Measurements from ENCODE around the gene CPNE5. TPM values are rescaled to one million over a fixed set of nuclear protein-coding genes. Genes with fewer than 3 reads are reported as not detected.

The CPNE5 gene
- polyA plus RNA-seq, 2 of the 4 experiments (the other 2 are of a cell fraction): 0.03 to 0.13 TPM

GRCh38 chr6:36836111-36837021 lies 2.9 kb downstream of the CPNE5 start (continued):
- TF ChIP-seq REST (IDR thresholded peaks at IDR 0.05) (no peak), CEBPB (IDR thresholded peaks at IDR 0.05) (no peak), ZC3H11A (IDR thresholded peaks at IDR 0.05) (no peak), HES2 (IDR thresholded peaks at IDR 0.05) (no peak), ESRRA (IDR thresholded peaks at IDR 0.05; ENCODE audit: borderline replicate concordance, low read length) (no peak), ATOH8 (CRISPR knock-in tag; IDR thresholded peaks at IDR 0.05; ENCODE audit: low read depth) (no peak), RFX5 (IDR thresholded peaks at IDR 0.05) (no peak)

- H3K4me3 ChIP-seq: no peak overlapping the region
- no peak overlapping the region for H3K4me2 ChIP-seq
- ChIA-PET POLR2A (no interaction called here), CTCF (interaction anchor here (0.6 to 1.3 kb wide), 2 partner anchors 42 to 183 kb away, joined by 3 read pairs; no protein-coding TSS in a partner anchor)
- no peaks in the 10 kb centered on the region for H3K4me1 ChIP-seq
- TF ChIP-seq REST (IDR thresholded peaks at IDR 0.05) (no peak), HOXB13 (CRISPR knock-in tag; IDR thresholded peaks at IDR 0.05; ENCODE audit: low read depth) (no peak), POLR2AphosphoS2 (conservative IDR thresholded peaks at IDR 0.05; ENCODE audit: low read length) (no peak), HOXB5 (CRISPR knock-in tag; IDR thresholded peaks at IDR 0.05) (no peak), ZSCAN20 (CRISPR knock-in tag; IDR thresholded peaks at IDR 0.05) (no peak), HEYL (CRISPR knock-in tag; IDR thresholded peaks at IDR 0.05) (no peak), JUN (IDR thresholded peaks at IDR 0.05) (no peak), MAX (IDR thresholded peaks at IDR 0.05) (no peak), SMC3 (IDR thresholded peaks at IDR 0.05) (no peak), ZFP36 (IDR thresholded peaks at IDR 0.05; ENCODE audit: borderline replicate concordance, partially characterized antibody) (no peak), TFCP2L1 (CRISPR knock-in tag; IDR thresholded peaks at IDR 0.05) (no peak), KDM1A (IDR thresholded peaks at IDR 0.05; ENCODE audit: low read depth) (no peak), ESRRA (IDR thresholded peaks at IDR 0.05; ENCODE audit: borderline replicate concordance, low read length) (no peak), ZC3H11A (IDR thresholded peaks at IDR 0.05) (no peak), HOXA7 (CRISPR knock-in tag; IDR thresholded peaks at IDR 0.05) (no peak), KDM5A (IDR thresholded peaks at IDR 0.05) (no peak), ELK1 (IDR thresholded peaks at IDR 0.05; ENCODE audit: low read depth, low read length) (no peak), CHD4 (IDR thresholded peaks at IDR 0.05; ENCODE audit: borderline replicate concordance) (no peak)
- DNase-seq (ENCODE audit: low read depth in 1 of 2, low spot score in 1 of 2) (no peak), FAIRE-seq (no peak), ATAC-seq (no peak)
- H3K27ac ChIP-seq: no peak overlapping the region
- WGBS (ENCODE audit: missing lambda C conversion rate): 81% methylated on average over 13 of the region's 17 CpGs
- no peaks in the 10 kb centered on the region for H3K9me3 ChIP-seq
Observed at GRCh38 chr6:36834576-36835341, 4.5 kb downstream of the CPNE5 start.
